GM18861 (cell line): ENCODE results near the gene TMEM238.
A peak's percentile ranks its signal among the peaks of the same experiment; 100 is the strongest.
"Not testable (repeated sequence)": the region's sequence is repeated elsewhere in the genome, so short reads cannot be mapped to it uniquely, and the experiment has no call there.

Experiments
- ATAC-seq: cut with Tn5 transposase; IDR thresholded peaks from one replicate; pipeline ENCODE4 v1.9.1; 2021; ENCODE audit not compliant: unreplicated experiment

Gene TMEM238

GRCh38 chr19:55402509-55402908 is 18.4 kb upstream of the TMEM238 start:
- no peak for ATAC-seq

- not testable (repeated sequence) for ATAC-seq
Measured at GRCh38 chr19:55401390-55401789, 17.3 kb upstream of the TMEM238 start.

GRCh38 chr19:55400281-55401087 is 16.4 kb upstream of the TMEM238 start:
- no peak for ATAC-seq

- ATAC-seq: no peak
Measured at GRCh38 chr19:55398200-55398925, 14.3 kb upstream of the TMEM238 start.

GRCh38 chr19:55392820-55393761 is 9.0 kb upstream of the TMEM238 start:
- no peak for ATAC-seq

- no peak for ATAC-seq
Measured at GRCh38 chr19:55391702-55392615, 7.9 kb upstream of the TMEM238 start.

- ATAC-seq: no peak
Measured at GRCh38 chr19:55391191-55391670, 7.1 kb upstream of the TMEM238 start.

- ATAC-seq: no peak
Measured at GRCh38 chr19:55390461-55390880, 6.4 kb upstream of the TMEM238 start.

- ATAC-seq: no peak
Measured at GRCh38 chr19:55389386-55390317, 5.6 kb upstream of the TMEM238 start.

- no peak for ATAC-seq
Measured at GRCh38 chr19:55387736-55388497, 3.8 kb upstream of the TMEM238 start.

GRCh38 chr19:55386493-55386971 is 2.4 kb upstream of the TMEM238 start:
- ATAC-seq: no peak

GRCh38 chr19:55385724-55386492 is 1.8 kb upstream of the TMEM238 start, which contains the start of gene RPL28:
RPL28 (plus strand) TSS chr19:55385932; CDS start chr19:55386358, 426 bp downstream.
- peak; percentile 55 for ATAC-seq

- ATAC-seq: peak; percentile 51
Measured at GRCh38 chr19:55384920-55385723, 1.0 kb upstream of the TMEM238 start.

GRCh38 chr19:55383279-55384130 is 587 bp downstream of the TMEM238 start:
- no peak for ATAC-seq

- ATAC-seq: no peak
Measured at GRCh38 chr19:55382522-55383054, 1.5 kb downstream of the TMEM238 start.
